RWPE2 (cell line): Measurements from ENCODE around the gene TREH.

ENCODE experiments used
- ATAC-seq: fragments of 200-7000 bp; cut with Tn5 transposase; 3 replicates; pipeline ENCODE4 v1.9.1; 2021; ENCODE audit warnings: low read depth
- DNase-seq: peaks from one replicate; pipeline ENCODE4 v3.0.0-alpha.2; 2020; ENCODE audit warnings: low spot score
- H3K27ac ChIP-seq: fragments of 450-650 bp; 2 replicates; pipeline ENCODE4 v1.5.1; 2017; ENCODE audit warnings: mild to moderate bottlenecking; ENCODE audit not compliant: poor library complexity, severe bottlenecking
- H3K27me3 ChIP-seq: fragments of 250-450 bp; sonication (Bioruptor Pico); 2 replicates; pipeline ENCODE4 v1.5.1; 2021; ENCODE audit warnings: mild to moderate bottlenecking, moderate library complexity; ENCODE audit not compliant: insufficient read depth, poor library complexity, severe bottlenecking
- H3K36me3 ChIP-seq: fragments of 250-450 bp; sonication (Bioruptor Pico); 2 replicates; pipeline ENCODE4 v1.5.1; 2020; ENCODE audit warnings: low read depth, mild to moderate bottlenecking, moderate library complexity
- H3K4me1 ChIP-seq: fragments of 250-450 bp; sonication (Bioruptor Pico); 2 replicates; pipeline ENCODE4 v1.5.1; 2021; ENCODE audit warnings: mild to moderate bottlenecking, moderate library complexity; ENCODE audit not compliant: insufficient read depth, poor library complexity, severe bottlenecking
- H3K4me3 ChIP-seq: fragments of 250-450 bp; sonication (Bioruptor Pico); 2 replicates; pipeline ENCODE4 v1.5.1; 2021; ENCODE audit warnings: mild to moderate bottlenecking, moderate library complexity; ENCODE audit not compliant: severe bottlenecking
- H3K9me3 ChIP-seq: fragments of 250-450 bp; sonication (Bioruptor Pico); 2 replicates; pipeline ENCODE4 v1.5.1; 2021; ENCODE audit warnings: mild to moderate bottlenecking, moderate library complexity; ENCODE audit not compliant: severe bottlenecking
- CTCF ChIP-seq: fragments of 450-650 bp; IDR thresholded peaks from one replicate; pipeline ENCODE4 v1.5.1; 2017; ENCODE audit warnings: mild to moderate bottlenecking, moderate library complexity; ENCODE audit not compliant: poor library complexity, severe bottlenecking

The TREH gene

GRCh38 chr11:118706546-118706825 is 27.0 kb upstream of the TREH start:
- no peaks in the 10 kb centered on the region for H3K9me3 ChIP-seq
- DNase-seq: no peak
- H3K4me3 ChIP-seq: no peak overlapping the region
- no peak for TF ChIP-seq CTCF
- H3K4me1 ChIP-seq: no peaks in the 10 kb centered on the region
- H3K27me3 ChIP-seq: no peaks in the 10 kb centered on the region
- no peaks in the 10 kb centered on the region for H3K36me3 ChIP-seq
- no peak for ATAC-seq
- H3K27ac ChIP-seq: no peak overlapping the region

- no peak for DNase-seq
- Histone ChIP-seq H3K4me1 (no peaks in the 10 kb centered on the region), H3K4me3 (no peak overlapping the region), H3K27me3 (no peaks in the 10 kb centered on the region), H3K9me3 (no peaks in the 10 kb centered on the region), H3K36me3 (no peaks in the 10 kb centered on the region), H3K27ac (no peak overlapping the region)
- ATAC-seq: no peak
- no peak for TF ChIP-seq CTCF
These were observed 26.5 kb upstream of the TREH start for GRCh38 chr11:118705791-118706545.

GRCh38 chr11:118705111-118705741 is 25.8 kb upstream of the TREH start:
- no peaks in the 10 kb centered on the region for H3K4me1 ChIP-seq

DNA sequence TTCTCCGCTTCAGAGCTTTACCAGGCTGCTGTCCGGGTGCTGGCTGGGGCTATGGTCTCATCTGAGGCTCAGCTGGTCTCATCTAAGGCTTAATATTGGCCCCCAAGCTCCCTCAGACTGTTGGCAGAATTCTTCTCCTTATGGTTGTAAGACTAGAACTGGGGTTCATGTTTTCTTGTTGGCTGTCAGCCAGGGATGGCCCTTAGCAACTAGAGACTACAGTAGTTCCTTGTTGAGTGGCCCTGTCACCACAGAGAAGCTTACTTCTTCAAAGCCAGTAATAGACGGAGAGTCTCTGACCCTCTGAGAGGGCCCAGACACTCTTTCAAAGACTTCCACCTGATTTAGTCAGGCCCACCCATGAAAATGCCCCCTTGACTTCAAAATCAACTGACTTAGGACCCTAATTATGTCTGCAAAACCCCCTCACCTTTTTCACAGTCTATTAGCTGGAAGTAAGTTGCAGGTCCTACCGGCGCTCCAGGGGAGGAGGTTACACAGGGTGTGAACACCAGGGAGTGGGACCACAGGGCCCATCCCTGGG is 24.2 kb upstream of the TREH start:
- no peaks in the 10 kb centered on the region for H3K9me3 ChIP-seq
- no peak overlapping the region for H3K27ac ChIP-seq
- no peaks in the 10 kb centered on the region for H3K4me1 ChIP-seq
- H3K36me3 ChIP-seq: no peaks in the 10 kb centered on the region
- ATAC-seq (no peak), DNase-seq (no peak)
- no peak for TF ChIP-seq CTCF
- H3K4me3 ChIP-seq: no peak overlapping the region
- no peaks in the 10 kb centered on the region for H3K27me3 ChIP-seq

More at GRCh38 chr11:118705111-118705741, 25.8 kb upstream of the TREH start:
- Histone ChIP-seq H3K36me3 (no peaks in the 10 kb centered on the region), H3K27me3 (no peaks in the 10 kb centered on the region), H3K9me3 (no peaks in the 10 kb centered on the region), H3K4me3 (no peak overlapping the region), H3K27ac (no peak overlapping the region)
- no peak for ATAC-seq
- no peak for TF ChIP-seq CTCF
- DNase-seq: no peak
